PC-3 (cell line): ENCODE measurements around the gene CCBE1. TPM values are rescaled to one million over a fixed set of nuclear protein-coding genes. Genes with fewer than 3 reads are reported as not detected.

Experiments used
- ATAC-seq: fragments of 200-7000 bp; cut with Tn5 transposase; 2 replicates; pipeline ENCODE4 v1.9.1; 2020; ENCODE audit warnings: mild to moderate bottlenecking, moderate library complexity
- BruUV-seq: library from RNA; stranded (reverse); fragments of 400-500 nt; replicated peaks from 2 replicates; lab custom pipeline; 2021; lab: Mats Ljungman, UMichigan
- CTCF ChIA-PET: fragments of 300-600 bp; sonication (Branson Sonifier 250); formaldehyde crosslinking; loops from one replicate; lab custom pipeline; 2022; ENCODE audit warnings: antibody characterized with exemption; lab: Charles Lee
- POLR2A ChIA-PET: fragments of 300-600 bp; sonication (Branson Sonifier 250); formaldehyde crosslinking; loops from one replicate; lab custom pipeline; 2022; ENCODE audit warnings: antibody characterized with exemption; ENCODE audit not compliant: unreplicated experiment; lab: Charles Lee
- DNase-seq: peaks from one replicate; pipeline ENCODE4 v3.0.0-alpha.2; 2015
- H2AFZ ChIP-seq: fragments of 300-600 bp; sonication (generic); 2 replicates; pipeline ENCODE4 v1.6.0; 2016; ENCODE audit warnings: antibody characterized with exemption, low read length
- H3F3A ChIP-seq: fragments of 300-600 bp; sonication (generic); one replicate; pipeline ENCODE4 v1.6.0; 2017; ENCODE audit warnings: antibody characterized with exemption, low read length, control low read depth, mild to moderate bottlenecking; ENCODE audit not compliant: unreplicated experiment
- H3K27ac ChIP-seq: fragments of 300-600 bp; sonication (generic); 2 replicates; pipeline ENCODE4 v1.5.1; 2016; ENCODE audit warnings: mild to moderate bottlenecking, low read length
- H3K27me3 ChIP-seq: fragments of 300-600 bp; sonication (generic); 2 replicates; pipeline ENCODE4 v1.6.1; 2016; ENCODE audit warnings: low read length, mixed read lengths
- H3K36me3 ChIP-seq: fragments of 300-600 bp; sonication (generic); 2 replicates; pipeline ENCODE4 v1.6.1; 2016; ENCODE audit warnings: low read depth, mixed run types, low read length, mixed read lengths
- H3K4me1 ChIP-seq: fragments of 300-600 bp; sonication (generic); 2 replicates; pipeline ENCODE4 v1.5.1; 2016; ENCODE audit warnings: low read length; ENCODE audit not compliant: insufficient read depth
- H3K4me2 ChIP-seq: fragments of 300-600 bp; sonication (generic); 2 replicates; pipeline ENCODE4 v1.6.0; 2016; ENCODE audit warnings: low read length
- H3K4me3 ChIP-seq: fragments of 300-600 bp; sonication (generic); 2 replicates; pipeline ENCODE4 v1.5.1; 2016; ENCODE audit warnings: mild to moderate bottlenecking, low read length, mixed read lengths
- H3K79me2 ChIP-seq: fragments of 300-600 bp; sonication (generic); 2 replicates; pipeline ENCODE4 v1.6.1; 2017; ENCODE audit warnings: low read length, mixed read lengths
- H3K9ac ChIP-seq: fragments of 300-600 bp; sonication (generic); 2 replicates; pipeline ENCODE4 v1.6.0; 2016; ENCODE audit warnings: mild to moderate bottlenecking, low read length
- H3K9me2 ChIP-seq: fragments of 300-600 bp; sonication (generic); replicated peaks from 2 replicates; pipeline ENCODE4 v1.6.1; 2016; ENCODE audit warnings: mixed run types, low read length, mixed read lengths
- H3K9me3 ChIP-seq: fragments of 300-600 bp; sonication (generic); 2 replicates; pipeline ENCODE4 v1.6.1; 2016; ENCODE audit warnings: low read length, mixed read lengths
- H4K20me1 ChIP-seq: fragments of 300-600 bp; sonication (generic); 2 replicates; pipeline ENCODE4 v1.6.1; 2016; ENCODE audit warnings: low read length, mixed read lengths
- EZH2 ChIP-seq: fragments of 300-600 bp; sonication (generic); IDR thresholded peaks from one replicate; pipeline ENCODE4 v1.6.1; 2017; ENCODE audit warnings: antibody characterized with exemption, mild to moderate bottlenecking, low read length; ENCODE audit not compliant: unreplicated experiment
- EZH2phosphoT487 ChIP-seq: fragments of 300-600 bp; sonication (generic); IDR thresholded peaks from 2 replicates; pipeline ENCODE4 v1.6.1; 2018; ENCODE audit warnings: mild to moderate bottlenecking, antibody characterized with exemption, low read length, borderline replicate concordance
- intact Hi-C: fragments of 100-400 bp; cut with micrococcal nuclease; formaldehyde crosslinking; loops from 2 replicates; pipeline ENCODE4 v1.9.0; 2023
- total RNA-seq: library from RNA; depleted of rRNA; stranded (reverse); fragments of >200 nt; gene quantifications from 2 replicates; pipeline ENCODE4 v1.2.3, GENCODE V29; 2014
- TF ChIP-seq, protein P1 (sequence below): fragments of 300-600 bp; sonication (generic); conservative IDR thresholded peaks from 2 replicates; pipeline ENCODE4 v1.5.1; 2017; ENCODE audit warnings: antibody characterized with exemption, low read depth, mild to moderate bottlenecking, low read length

Gene CCBE1
- total RNA-seq, 1 experiment from 2014 or later = 13.9 TPM

DNA sequence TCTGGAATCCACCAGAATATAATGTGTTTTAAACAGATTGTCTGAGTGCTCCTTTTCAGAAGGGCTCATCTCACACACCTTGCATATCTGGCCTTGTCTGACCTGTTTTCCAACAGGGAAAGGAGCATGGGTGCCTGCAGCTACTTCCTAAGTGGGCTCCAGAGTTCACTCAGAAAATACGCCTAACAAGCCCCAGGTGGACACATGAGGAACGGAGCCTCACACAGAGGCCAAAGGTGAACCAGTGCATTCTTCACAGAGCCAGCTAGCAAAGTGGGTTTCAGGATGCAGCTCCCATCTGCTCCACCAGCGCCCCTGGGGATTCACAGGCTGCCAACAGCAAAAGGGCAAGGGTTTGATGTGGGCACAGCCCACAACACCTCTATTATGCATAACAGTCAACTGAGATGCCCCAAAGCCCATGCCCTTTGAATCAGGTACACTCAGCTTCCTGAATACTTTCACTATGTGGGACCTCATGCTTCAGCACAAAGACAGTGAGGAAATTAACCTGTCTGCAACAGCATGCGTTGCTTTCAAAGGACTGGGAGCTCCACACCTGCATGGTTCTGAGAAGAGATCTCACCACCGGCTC lies 86.6 kb downstream of the CCBE1 start:
- Histone ChIP-seq H3K4me2 (no peak overlapping the region), H3K4me3 (no peak overlapping the region), H3K9me3 (no peaks in the 10 kb centered on the region), H3K27ac (no peak overlapping the region), H3K9ac (no peak overlapping the region), H3F3A (no peaks in the 10 kb centered on the region), H3K27me3 (no peaks in the 10 kb centered on the region), H3K4me1 (no peaks in the 10 kb centered on the region), H3K36me3 (no peaks in the 10 kb centered on the region), H3K9me2 (no peaks in the 10 kb centered on the region), H4K20me1 (no peaks in the 10 kb centered on the region), H3K79me2 (peaks cover 27% of the 10 kb centered on the region; the same call in 1 of the 2 replicates), H2AFZ (no peak overlapping the region)
- intact Hi-C loops = no loop called here
- no TSS peak for BruUV-seq
- POLR2A ChIA-PET = no interaction called here
- TF ChIP-seq, protein P1, sequence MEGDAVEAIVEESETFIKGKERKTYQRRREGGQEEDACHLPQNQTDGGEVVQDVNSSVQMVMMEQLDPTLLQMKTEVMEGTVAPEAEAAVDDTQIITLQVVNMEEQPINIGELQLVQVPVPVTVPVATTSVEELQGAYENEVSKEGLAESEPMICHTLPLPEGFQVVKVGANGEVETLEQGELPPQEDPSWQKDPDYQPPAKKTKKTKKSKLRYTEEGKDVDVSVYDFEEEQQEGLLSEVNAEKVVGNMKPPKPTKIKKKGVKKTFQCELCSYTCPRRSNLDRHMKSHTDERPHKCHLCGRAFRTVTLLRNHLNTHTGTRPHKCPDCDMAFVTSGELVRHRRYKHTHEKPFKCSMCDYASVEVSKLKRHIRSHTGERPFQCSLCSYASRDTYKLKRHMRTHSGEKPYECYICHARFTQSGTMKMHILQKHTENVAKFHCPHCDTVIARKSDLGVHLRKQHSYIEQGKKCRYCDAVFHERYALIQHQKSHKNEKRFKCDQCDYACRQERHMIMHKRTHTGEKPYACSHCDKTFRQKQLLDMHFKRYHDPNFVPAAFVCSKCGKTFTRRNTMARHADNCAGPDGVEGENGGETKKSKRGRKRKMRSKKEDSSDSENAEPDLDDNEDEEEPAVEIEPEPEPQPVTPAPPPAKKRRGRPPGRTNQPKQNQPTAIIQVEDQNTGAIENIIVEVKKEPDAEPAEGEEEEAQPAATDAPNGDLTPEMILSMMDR = no peak
- TF ChIP-seq EZH2phosphoT487 = no peak
- no peak for TF ChIP-seq EZH2
- CTCF ChIA-PET = no interaction called here
- no peak for ATAC-seq
- DNase-seq = no peak

DNA sequence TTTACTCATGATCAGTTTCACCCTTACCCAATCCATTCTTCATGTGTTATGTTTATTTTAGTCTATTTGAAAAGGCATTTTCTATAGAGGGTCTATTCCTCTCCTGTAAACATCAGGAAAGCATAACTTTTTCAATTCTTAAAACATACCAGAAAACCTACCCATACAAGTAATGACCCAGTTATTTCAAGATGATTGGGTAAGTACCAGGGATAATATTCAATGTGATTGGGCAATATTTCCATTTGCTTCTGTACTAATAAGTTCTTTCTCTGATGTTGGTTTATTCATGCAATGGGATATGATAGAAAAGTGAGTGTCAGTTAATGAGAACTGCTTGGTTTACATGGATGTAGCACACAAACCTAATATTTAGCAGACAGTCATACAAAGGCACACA lies 87.6 kb downstream of the CCBE1 start:
- H3K27me3 ChIP-seq = no peaks in the 10 kb centered on the region
- H3K9me3 ChIP-seq = no peaks in the 10 kb centered on the region
- no peak overlapping the region for H2AFZ ChIP-seq
- no peaks in the 10 kb centered on the region for H3K36me3 ChIP-seq
- H3K9me2 ChIP-seq = no peaks in the 10 kb centered on the region
- CTCF ChIA-PET = no interaction called here
- H3F3A ChIP-seq = no peaks in the 10 kb centered on the region
- no peak for DNase-seq
- H3K4me3 ChIP-seq = no peak overlapping the region
- TF ChIP-seq EZH2phosphoT487 (no peak), EZH2 (no peak)
- TF ChIP-seq, protein P1 = no peak
- H3K4me2 ChIP-seq = no peak overlapping the region
- intact Hi-C loops = no loop called here
- no peak for ATAC-seq
- POLR2A ChIA-PET = no interaction called here
- H4K20me1 ChIP-seq = no peaks in the 10 kb centered on the region
- peaks cover 27% of the 10 kb centered on the region; the same call in 1 of the 2 replicates for H3K79me2 ChIP-seq
- no peak overlapping the region for H3K27ac ChIP-seq
- H3K9ac ChIP-seq = no peak overlapping the region
- BruUV-seq = no TSS peak
- no peaks in the 10 kb centered on the region for H3K4me1 ChIP-seq

DNA sequence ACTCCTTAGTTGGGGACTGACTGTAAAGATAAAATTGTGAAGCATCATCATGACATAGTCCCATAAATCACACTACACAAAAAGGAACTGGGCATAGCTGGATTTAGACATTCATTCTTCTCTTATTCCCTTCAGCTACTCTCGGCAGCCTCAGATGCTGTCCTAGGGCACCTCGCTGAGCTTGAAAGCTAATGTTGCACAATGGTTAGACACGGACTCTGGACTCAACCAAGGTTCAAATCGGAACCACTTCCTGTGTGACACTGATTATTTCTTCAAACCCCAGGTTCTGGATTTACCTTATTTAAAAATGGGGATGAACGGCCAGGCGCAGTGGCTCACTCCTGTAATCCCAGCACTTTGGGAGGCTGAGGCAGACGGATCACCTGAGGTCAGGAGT lies 89.8 kb downstream of the CCBE1 start:
- no peak for TF ChIP-seq EZH2
- no peak for TF ChIP-seq EZH2phosphoT487
- TF ChIP-seq, protein P1 = no peak
- H3K79me2 ChIP-seq = peaks cover 27% of the 10 kb centered on the region; the same call in 1 of the 2 replicates
- no peak overlapping the region for H2AFZ ChIP-seq
- H3K27me3 ChIP-seq = no peaks in the 10 kb centered on the region
- H4K20me1 ChIP-seq = no peaks in the 10 kb centered on the region
- no peaks in the 10 kb centered on the region for H3F3A ChIP-seq
- H3K36me3 ChIP-seq = no peaks in the 10 kb centered on the region
- DNase-seq (no peak), ATAC-seq (no peak)
- POLR2A ChIA-PET = no interaction called here
- H3K4me1 ChIP-seq = no peaks in the 10 kb centered on the region
- no peak overlapping the region for H3K27ac ChIP-seq
- no peak overlapping the region for H3K4me2 ChIP-seq
- intact Hi-C loops = no loop called here
- CTCF ChIA-PET = interaction anchor here (0.5 kb wide), 1 partner anchor 225 kb away, joined by 4 read pairs; no protein-coding TSS in a partner anchor
- BruUV-seq = no TSS peak
- H3K9ac ChIP-seq = no peak overlapping the region
- no peaks in the 10 kb centered on the region for H3K9me3 ChIP-seq
- H3K9me2 ChIP-seq = no peaks in the 10 kb centered on the region
- H3K4me3 ChIP-seq = no peak overlapping the region
